Ovary (tissue), 3 donors: ENCODE measurements around the gene FGF19.

Source experiments
- CTCF ChIP-seq, 3 donors: fragments of 450-650 bp in 2 of 3; fragments of 200-600 bp in 1 of 3; IDR thresholded peaks; one replicate each; pipeline versions ENCODE4 v1.5.1 to v1.8.0; 2016 to 2022; ENCODE audit warnings: antibody characterized with exemption in 3 of 3, mild to moderate bottlenecking in 1 of 3
- EP300 ChIP-seq: sonication (generic); formaldehyde crosslinking; IDR thresholded peaks from one replicate; pipeline ENCODE4 v1.6.1; 2017; ENCODE audit warnings: antibody characterized with exemption
- donor health status: DM: no; HTN: no; CAD: no.

GRCh38 chr11:69705901-69706787 lies 2.3 kb upstream of the FGF19 start:
- no peak for TF ChIP-seq CTCF (IDR thresholded peaks at IDR 0.05)
- no peak for TF ChIP-seq EP300
